A673 (cell line): ENCODE results near the gene THAP4. TPM values are rescaled to one million over a fixed set of nuclear protein-coding genes. Genes with fewer than 3 reads are reported as not detected.

Experiments used
- BruUV-seq: library from RNA; stranded (reverse); fragments of 400-500 nt; replicated peaks from 2 replicates; lab custom pipeline; 2021; lab: Mats Ljungman, UMichigan
- CTCF ChIA-PET: fragments of 300-600 bp; sonication (Branson Sonifier 250); formaldehyde crosslinking; loops from one replicate; lab custom pipeline; 2022; ENCODE audit warnings: antibody characterized with exemption; lab: Charles Lee
- POLR2A ChIA-PET: fragments of 300-600 bp; sonication (Branson Sonifier 250); formaldehyde crosslinking; loops from one replicate; lab custom pipeline; 2022; ENCODE audit warnings: antibody characterized with exemption; ENCODE audit not compliant: low non-redundant PET; lab: Charles Lee
- DNase-seq: peaks from one replicate; pipeline ENCODE4 v3.0.0-alpha.2; 2015; ENCODE audit warnings: low spot score
- H3K27ac ChIP-seq: fragments of 200-600 bp; sonication (generic); 2 replicates; pipeline ENCODE4 v1.5.1; 2016; ENCODE audit warnings: mixed run types, low read depth, mild to moderate bottlenecking, mixed read lengths, antibody characterized with exemption, low read length; ENCODE audit not compliant: poor library complexity, severe bottlenecking
- H3K27me3 ChIP-seq: fragments of 200-600 bp; sonication (generic); replicated peaks from 2 replicates; pipeline ENCODE4 v1.6.1; 2017; ENCODE audit warnings: mixed run types, low read depth, mild to moderate bottlenecking, mixed read lengths, antibody characterized with exemption, low read length; ENCODE audit not compliant: insufficient read depth, poor library complexity
- H3K36me3 ChIP-seq: fragments of 200-600 bp; sonication (generic); 2 replicates; pipeline ENCODE4 v1.6.1; 2016; ENCODE audit warnings: mixed run types, mild to moderate bottlenecking, mixed read lengths, antibody characterized with exemption, low read length; ENCODE audit not compliant: insufficient read depth, poor library complexity, severe bottlenecking
- H3K4me1 ChIP-seq: fragments of 200-600 bp; sonication (generic); 2 replicates; pipeline ENCODE4 v1.6.1; 2017; ENCODE audit warnings: mixed run types, mild to moderate bottlenecking, mixed read lengths, antibody characterized with exemption, low read length; ENCODE audit not compliant: insufficient read depth, poor library complexity, severe bottlenecking
- H3K4me3 ChIP-seq: fragments of 200-600 bp; sonication (generic); 2 replicates; pipeline ENCODE4 v1.5.1; 2016; ENCODE audit warnings: low read depth, mixed run types, mild to moderate bottlenecking, mixed read lengths, low read length; ENCODE audit not compliant: poor library complexity, severe bottlenecking
- H3K9me3 ChIP-seq: fragments of 200-600 bp; sonication (generic); 2 replicates; pipeline ENCODE4 v1.6.1; 2016; ENCODE audit warnings: mixed run types, low read depth, mild to moderate bottlenecking, mixed read lengths, antibody characterized with exemption, low read length; ENCODE audit not compliant: poor library complexity, severe bottlenecking
- EZH2 ChIP-seq: fragments of 200-600 bp; sonication (generic); IDR thresholded peaks from 2 replicates; pipeline ENCODE4 v1.6.1; 2017; ENCODE audit warnings: borderline replicate concordance, low read depth, mild to moderate bottlenecking, mixed read lengths, antibody characterized with exemption, low read length; ENCODE audit not compliant: poor library complexity, severe bottlenecking
- intact Hi-C: fragments of 100-400 bp; cut with micrococcal nuclease; formaldehyde crosslinking; loops from one replicate; pipeline ENCODE4 v1.10.0; 2022; ENCODE audit not compliant: unreplicated experiment
- total RNA-seq: library from RNA; stranded (reverse); gene quantifications from 2 replicates; pipeline ENCODE4 v1.2.3, GENCODE V29; 2021
- TF ChIP-seq, protein P1 (sequence below): fragments of 300-800, 200-600 bp; sonication (generic); conservative IDR thresholded peaks from 2 replicates; pipeline ENCODE4 v1.5.1; 2017; ENCODE audit warnings: low read depth, mild to moderate bottlenecking, antibody characterized with exemption, low read length, moderate library complexity, mixed read lengths

THAP4 gene
- total RNA-seq, 1 experiment from 2014 or later, result 82.0 TPM

DNA sequence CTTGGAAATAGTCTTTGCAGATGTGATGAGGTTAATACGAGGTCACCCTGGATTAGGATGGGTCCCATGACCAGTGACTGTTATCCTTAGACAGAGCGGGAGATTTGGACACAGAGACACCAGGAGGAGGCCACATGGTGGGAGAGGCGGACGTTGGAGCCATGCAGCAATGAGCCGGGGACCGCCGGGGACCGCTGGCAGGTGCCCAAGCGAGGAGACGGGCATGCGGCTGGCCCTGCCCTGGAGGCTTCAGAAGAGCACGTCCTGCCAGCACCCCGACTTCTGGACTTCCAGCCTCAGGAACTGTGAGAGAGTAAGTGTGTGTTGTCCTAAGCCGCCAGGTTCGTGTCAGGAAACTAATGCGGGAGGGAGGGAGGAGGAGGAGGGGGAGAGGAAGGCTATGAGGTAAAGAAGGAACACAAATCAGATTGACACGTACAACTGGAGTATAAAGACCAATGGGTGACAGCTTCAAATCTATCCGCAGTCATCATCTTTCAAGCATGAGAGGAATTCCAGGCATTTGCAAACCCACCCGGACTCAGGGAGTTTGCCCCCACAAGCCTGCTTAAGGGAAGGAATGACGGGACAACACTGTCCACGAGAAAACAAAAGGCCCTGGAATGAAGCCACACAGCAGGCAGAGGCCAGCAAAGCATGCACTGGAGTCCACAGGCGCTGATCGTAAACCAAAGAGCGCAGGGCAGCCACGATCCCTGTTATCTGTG lies 90.0 kb downstream of the THAP4 start:
- no peak overlapping the region for H3K4me3 ChIP-seq
- no TSS peak for BruUV-seq
- TF ChIP-seq EZH2, result no peak
- TF ChIP-seq, protein P1, sequence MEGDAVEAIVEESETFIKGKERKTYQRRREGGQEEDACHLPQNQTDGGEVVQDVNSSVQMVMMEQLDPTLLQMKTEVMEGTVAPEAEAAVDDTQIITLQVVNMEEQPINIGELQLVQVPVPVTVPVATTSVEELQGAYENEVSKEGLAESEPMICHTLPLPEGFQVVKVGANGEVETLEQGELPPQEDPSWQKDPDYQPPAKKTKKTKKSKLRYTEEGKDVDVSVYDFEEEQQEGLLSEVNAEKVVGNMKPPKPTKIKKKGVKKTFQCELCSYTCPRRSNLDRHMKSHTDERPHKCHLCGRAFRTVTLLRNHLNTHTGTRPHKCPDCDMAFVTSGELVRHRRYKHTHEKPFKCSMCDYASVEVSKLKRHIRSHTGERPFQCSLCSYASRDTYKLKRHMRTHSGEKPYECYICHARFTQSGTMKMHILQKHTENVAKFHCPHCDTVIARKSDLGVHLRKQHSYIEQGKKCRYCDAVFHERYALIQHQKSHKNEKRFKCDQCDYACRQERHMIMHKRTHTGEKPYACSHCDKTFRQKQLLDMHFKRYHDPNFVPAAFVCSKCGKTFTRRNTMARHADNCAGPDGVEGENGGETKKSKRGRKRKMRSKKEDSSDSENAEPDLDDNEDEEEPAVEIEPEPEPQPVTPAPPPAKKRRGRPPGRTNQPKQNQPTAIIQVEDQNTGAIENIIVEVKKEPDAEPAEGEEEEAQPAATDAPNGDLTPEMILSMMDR, result no peak
- ChIA-PET POLR2A (no interaction called here), CTCF (no interaction called here)
- peak; percentile 66 for DNase-seq
- peaks cover 19% of the 10 kb centered on the region for H3K4me1 ChIP-seq
- H3K36me3 ChIP-seq, result no peaks in the 10 kb centered on the region
- no peaks in the 10 kb centered on the region for H3K9me3 ChIP-seq
- H3K27me3 ChIP-seq, result no peaks in the 10 kb centered on the region
- intact Hi-C loops, result no loop called here
- no peak overlapping the region for H3K27ac ChIP-seq

GRCh38 chr2:241545523-241546473 lies 91.2 kb downstream of the THAP4 start:
- POLR2A ChIA-PET, result no interaction called here
- CTCF ChIA-PET, result no interaction called here
- DNase-seq, result no peak
- intact Hi-C loops, result no loop called here
- Histone ChIP-seq H3K36me3 (no peaks in the 10 kb centered on the region), H3K4me1 (peaks cover 26% of the 10 kb centered on the region), H3K9me3 (no peaks in the 10 kb centered on the region), H3K27me3 (no peaks in the 10 kb centered on the region), H3K27ac (peak overlapping the region; percentile 9), H3K4me3 (no peak overlapping the region)
- no peak for TF ChIP-seq EZH2
- TF ChIP-seq, protein P1, result no peak
- no TSS peak for BruUV-seq

- no peaks in the 10 kb centered on the region for H3K27me3 ChIP-seq
- ChIA-PET POLR2A (no interaction called here), CTCF (no interaction called here)
- peak overlapping the region; percentile 9 for H3K27ac ChIP-seq
- no peak for TF ChIP-seq EZH2
- TF ChIP-seq, protein P1, result no peak
- no TSS peak for BruUV-seq
- no peak overlapping the region for H3K4me3 ChIP-seq
- no peaks in the 10 kb centered on the region for H3K9me3 ChIP-seq
- intact Hi-C loops, result no loop called here
- peak; percentile 75 for DNase-seq
- H3K36me3 ChIP-seq, result no peaks in the 10 kb centered on the region
- H3K4me1 ChIP-seq, result peaks cover 30% of the 10 kb centered on the region
Measured at GRCh38 chr2:241545106-241545505, 91.9 kb downstream of the THAP4 start.
